HG02970 (cell line): Measurements from ENCODE around the gene IDH3B.

ENCODE experiments used
- ATAC-seq: cut with Tn5 transposase; IDR thresholded peaks from one replicate; pipeline ENCODE4 v1.9.1; 2021; ENCODE audit warnings: mild to moderate bottlenecking, moderate library complexity, moderate number of reproducible peaks; ENCODE audit not compliant: unreplicated experiment, low FRiP score

The IDH3B gene

DNA sequence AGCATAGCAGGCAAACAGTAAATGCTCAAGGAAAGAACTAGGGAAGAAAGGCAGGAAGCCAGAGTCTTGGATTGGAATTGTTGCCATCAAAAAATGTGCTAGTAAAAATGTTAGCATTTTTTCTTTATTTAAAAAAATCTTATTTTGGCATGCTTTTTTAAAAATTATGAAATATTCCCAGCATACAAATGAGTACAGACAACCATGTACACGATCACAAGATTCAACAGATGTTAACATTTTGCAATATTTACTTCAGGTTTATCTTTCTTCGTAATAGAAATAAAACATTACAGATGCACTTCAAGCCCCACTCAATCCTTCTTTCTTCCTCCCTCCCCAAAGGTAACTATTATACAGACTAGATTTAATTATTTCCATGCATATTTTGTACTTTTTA is 39.0 kb downstream of the IDH3B start:
- ATAC-seq: no peak

- ATAC-seq: no peak
Observed at GRCh38 chr20:2624190-2624589, 39.8 kb downstream of the IDH3B start.

- ATAC-seq: no peak
Observed at GRCh38 chr20:2619961-2620595, 43.9 kb downstream of the IDH3B start.

DNA sequence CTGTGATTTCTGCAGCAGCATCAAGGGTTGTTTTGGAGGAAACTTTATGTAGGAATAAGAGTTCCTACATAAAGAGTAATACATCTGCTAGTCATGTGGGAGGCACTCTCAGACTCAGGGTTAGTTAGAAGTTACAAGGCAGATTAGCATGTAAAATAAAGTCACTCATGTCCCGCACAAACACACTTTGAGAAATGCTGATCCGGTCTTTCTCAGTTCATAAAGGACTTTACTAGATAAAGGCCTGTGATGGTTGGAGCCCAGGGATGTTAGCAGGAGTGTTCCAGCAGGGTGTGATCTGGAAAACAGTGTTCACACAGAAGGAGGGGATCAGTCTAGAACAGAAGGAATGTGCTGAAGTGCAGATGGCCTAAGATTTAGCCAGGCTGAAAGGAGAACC is 44.7 kb downstream of the IDH3B start:
- ATAC-seq: no peak

- ATAC-seq: no peak
Observed at GRCh38 chr20:2618815-2619214, 45.2 kb downstream of the IDH3B start.

DNA sequence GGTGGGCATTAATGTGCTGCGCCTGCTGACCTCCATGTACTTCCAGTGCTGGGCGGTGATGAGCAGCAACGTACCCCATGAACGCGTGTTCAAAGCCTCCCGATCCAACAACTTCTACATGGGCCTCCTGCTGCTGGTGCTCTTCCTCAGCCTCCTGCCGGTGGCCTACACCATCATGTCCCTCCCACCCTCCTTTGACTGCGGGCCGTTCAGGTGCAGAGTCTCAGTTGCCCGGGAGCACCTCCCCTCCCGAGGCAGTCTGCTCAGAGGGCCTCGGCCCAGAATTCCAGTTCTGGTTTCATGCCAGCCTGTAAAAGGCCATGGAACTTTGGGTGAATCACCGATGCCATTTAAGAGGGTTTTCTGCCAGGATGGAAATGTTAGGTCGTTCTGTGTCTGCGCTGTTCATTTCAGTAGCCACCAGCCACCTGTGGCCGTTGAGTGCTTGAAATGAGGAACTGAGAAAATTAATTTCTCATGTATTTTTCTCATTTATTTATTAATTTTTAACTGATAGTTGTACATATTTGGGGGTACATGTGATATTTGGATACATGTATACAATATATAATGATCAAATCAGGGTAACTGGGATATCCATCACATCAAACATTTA is 46.8 kb downstream of the IDH3B start:
- ATAC-seq: no peak

DNA sequence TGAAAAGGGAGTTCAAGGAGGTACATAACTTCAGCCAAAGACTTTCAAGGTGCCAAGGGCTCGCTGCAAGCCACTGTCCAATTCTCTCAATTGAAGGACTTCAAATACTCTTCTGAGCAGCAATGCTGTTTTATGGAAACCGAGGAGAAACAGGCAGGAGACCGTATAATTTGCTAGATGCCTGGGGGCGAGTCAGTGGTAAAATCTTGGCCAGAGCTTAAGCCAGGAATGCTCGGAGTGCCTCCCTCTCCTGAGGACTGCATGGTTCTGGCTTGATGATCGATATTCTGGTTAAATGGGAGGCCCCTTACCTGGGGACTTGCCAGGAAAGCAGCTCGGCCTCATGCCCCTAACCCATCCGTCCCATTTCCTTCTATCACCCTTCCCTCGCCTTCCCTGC is 47.4 kb downstream of the IDH3B start:
- ATAC-seq: no peak

DNA sequence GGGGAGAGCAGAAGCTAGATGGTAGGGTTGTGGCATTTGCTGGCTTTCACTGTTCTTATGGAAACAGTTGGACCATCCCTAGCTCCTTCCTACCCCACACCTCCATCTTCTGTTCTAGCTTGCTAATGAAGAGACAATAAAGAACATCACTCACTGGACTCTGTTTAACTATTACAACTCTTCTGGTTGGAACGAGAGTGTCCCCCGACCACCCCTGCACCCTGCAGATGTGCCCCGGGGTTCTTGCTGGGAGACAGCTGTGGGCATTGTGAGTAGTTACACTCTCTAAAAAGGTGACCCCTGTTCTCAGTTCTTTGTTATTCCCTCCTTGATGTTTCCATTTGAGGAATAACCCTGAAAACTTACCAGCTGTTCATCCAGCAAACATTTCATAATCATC is 51.9 kb downstream of the IDH3B start:
- no peak for ATAC-seq

DNA sequence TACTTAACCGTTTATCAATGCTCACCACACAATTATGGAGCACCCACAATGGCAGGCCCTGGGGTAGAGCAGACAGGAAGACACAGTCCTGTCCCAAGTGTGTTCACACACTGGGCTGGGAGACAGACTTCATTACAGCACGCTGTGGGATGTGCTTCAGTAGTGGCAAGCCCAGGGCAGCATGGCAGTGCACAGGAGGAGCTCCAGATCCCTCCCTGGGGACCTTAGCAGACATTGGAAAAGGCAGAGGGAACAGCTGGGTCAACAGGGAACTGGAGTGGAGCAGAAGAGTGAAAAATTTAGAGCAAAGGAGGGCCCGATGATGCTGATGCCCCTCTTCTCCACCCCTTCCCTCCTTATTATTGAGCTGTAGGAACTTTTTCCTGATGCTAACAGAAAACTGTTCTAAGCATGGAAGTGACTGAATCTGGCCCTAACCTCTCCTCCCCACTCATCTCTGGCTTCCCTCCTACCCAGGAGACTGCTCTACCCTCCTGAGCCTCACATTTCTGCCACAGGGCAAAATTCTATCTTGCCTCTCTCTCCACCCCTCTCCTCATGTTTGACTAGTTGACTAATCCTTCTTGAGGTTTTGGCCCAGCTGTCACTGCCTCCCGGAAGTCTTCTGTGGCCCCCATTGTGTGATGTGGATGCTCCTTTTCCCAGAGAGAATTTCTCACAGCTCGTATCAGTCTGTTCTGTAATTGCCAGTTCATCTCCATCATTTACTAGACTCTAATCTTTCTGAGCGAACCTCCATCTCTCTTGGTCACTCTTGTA is 52.9 kb downstream of the IDH3B start:
- ATAC-seq: no peak

DNA sequence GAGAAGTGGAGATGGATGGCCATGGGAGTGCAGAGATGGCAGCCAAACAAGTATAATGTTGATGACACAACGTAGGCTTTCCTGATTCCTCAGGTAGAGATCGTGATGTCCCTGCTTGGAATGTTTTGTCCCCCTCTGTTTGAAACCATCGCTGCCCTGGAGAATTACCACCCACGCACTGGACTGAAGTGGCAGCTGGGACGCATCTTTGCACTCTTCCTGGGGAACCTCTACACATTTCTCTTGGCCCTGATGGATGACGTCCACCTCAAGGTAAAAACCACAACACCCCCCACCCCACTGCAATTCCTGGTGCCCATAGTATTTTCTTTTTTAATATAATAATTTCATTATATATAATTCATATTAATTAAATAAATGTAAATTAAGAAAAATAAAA is 53.7 kb downstream of the IDH3B start:
- no peak for ATAC-seq
